H9 (cell line): ENCODE measurements around the gene PRKAG3. TPM values are rescaled to one million over a fixed set of nuclear protein-coding genes. Genes with fewer than 3 reads are reported as not detected.

Experiments
- DNase-seq: peaks from one replicate; pipeline ENCODE4 v3.0.0-alpha.2; 2017
- H2AFZ ChIP-seq: one replicate; pipeline ENCODE4 v1.6.1; 2013; ENCODE audit warnings: mild to moderate bottlenecking, low read length, control low read depth, moderate library complexity
- H2AK5ac ChIP-seq: 2 replicates; pipeline ENCODE4 v1.6.1; 2013; ENCODE audit warnings: low read length, control low read depth, mixed read lengths; ENCODE audit not compliant: insufficient read length
- H2BK120ac ChIP-seq: one replicate; pipeline ENCODE4 v1.6.1; 2013; ENCODE audit warnings: low read depth, mild to moderate bottlenecking, low read length, control low read depth, inconsistent platforms; ENCODE audit not compliant: poor library complexity, severe bottlenecking
- H2BK12ac ChIP-seq: 2 replicates; pipeline ENCODE4 v1.6.1; 2013; ENCODE audit warnings: low read length, control low read depth, mixed read lengths, low read depth; ENCODE audit not compliant: insufficient read length
- H2BK15ac ChIP-seq: 2 replicates; pipeline ENCODE4 v1.6.1; 2013; ENCODE audit warnings: low read depth, low read length, control low read depth
- H2BK20ac ChIP-seq: one replicate; pipeline ENCODE4 v1.6.1; 2013; ENCODE audit warnings: low read depth, mild to moderate bottlenecking, low read length, control low read depth, inconsistent platforms; ENCODE audit not compliant: poor library complexity, severe bottlenecking
- H2BK5ac ChIP-seq: 2 replicates; pipeline ENCODE4 v1.6.1; 2013; ENCODE audit warnings: low read length, control low read depth, mixed read lengths; ENCODE audit not compliant: insufficient read length
- H3K14ac ChIP-seq: 2 replicates; pipeline ENCODE4 v1.6.1; 2013; ENCODE audit warnings: low read length, control low read depth; ENCODE audit not compliant: insufficient read depth
- H3K18ac ChIP-seq: 2 replicates; pipeline ENCODE4 v1.6.1; 2013; ENCODE audit warnings: low read depth, mild to moderate bottlenecking, mixed read lengths, low read length, control low read depth; ENCODE audit not compliant: insufficient read length
- H3K23ac ChIP-seq: 2 replicates; pipeline ENCODE4 v1.6.1; 2013; ENCODE audit warnings: low read length, control low read depth, mixed read lengths, low read depth; ENCODE audit not compliant: insufficient read length
- H3K23me2 ChIP-seq: 2 replicates; pipeline ENCODE4 v1.6.1; 2013; ENCODE audit warnings: low read depth, mild to moderate bottlenecking, mixed read lengths, low read length, control low read depth; ENCODE audit not compliant: insufficient read length, poor library complexity, severe bottlenecking
- H3K27ac ChIP-seq: 2 replicates; pipeline ENCODE4 v1.5.1; 2013; ENCODE audit warnings: low read length, control low read depth, mixed read lengths, low read depth; ENCODE audit not compliant: insufficient read length
- H3K27me3 ChIP-seq: 2 replicates; pipeline ENCODE4 v1.6.1; 2013; ENCODE audit warnings: low read length, control low read depth, inconsistent platforms; ENCODE audit not compliant: insufficient read depth
- H3K4ac ChIP-seq: 2 replicates; pipeline ENCODE4 v1.6.1; 2013; ENCODE audit warnings: low read depth, mild to moderate bottlenecking, control low read depth, inconsistent platforms, low read length, moderate library complexity
- H3K4me1 ChIP-seq: 2 replicates; pipeline ENCODE4 v1.6.1; 2013; ENCODE audit warnings: low read length, control low read depth, inconsistent platforms; ENCODE audit not compliant: insufficient read depth
- H3K4me2 ChIP-seq: 2 replicates; pipeline ENCODE4 v1.6.1; 2013; ENCODE audit warnings: low read length, control low read depth, mixed read lengths; ENCODE audit not compliant: insufficient read length, insufficient read depth
- H3K56ac ChIP-seq: 2 replicates; pipeline ENCODE4 v1.6.1; 2013; ENCODE audit warnings: low read depth, mild to moderate bottlenecking, mixed read lengths, low read length, control low read depth; ENCODE audit not compliant: insufficient read length
- H3K79me1 ChIP-seq: 2 replicates; pipeline ENCODE4 v1.6.1; 2013; ENCODE audit warnings: low read depth, mild to moderate bottlenecking, moderate library complexity, low read length, control low read depth, inconsistent platforms; ENCODE audit not compliant: insufficient read depth, poor library complexity, severe bottlenecking
- H3K79me2 ChIP-seq: 2 replicates; pipeline ENCODE4 v1.6.1; 2013; ENCODE audit warnings: low read length, control low read depth, inconsistent platforms; ENCODE audit not compliant: insufficient read depth
- H3K9ac ChIP-seq: 2 replicates; pipeline ENCODE4 v1.6.1; 2013; ENCODE audit warnings: low read length, control low read depth, mixed read lengths; ENCODE audit not compliant: insufficient read length; ENCODE audit errors: extremely low read depth
- H3K9me3 ChIP-seq: one replicate; pipeline ENCODE4 v1.6.1; 2013; ENCODE audit warnings: low read depth, low read length, inconsistent platforms; ENCODE audit not compliant: control insufficient read depth
- H3T11ph ChIP-seq: one replicate; pipeline ENCODE4 v1.6.1; 2013; ENCODE audit warnings: mild to moderate bottlenecking, low read length, control low read depth, inconsistent platforms
- H4K20me1 ChIP-seq: one replicate; pipeline ENCODE4 v1.6.1; 2013; ENCODE audit not compliant: control insufficient read depth, insufficient read length, insufficient read depth
- H4K5ac ChIP-seq: 2 replicates; pipeline ENCODE4 v1.6.1; 2013; ENCODE audit warnings: low read depth, mild to moderate bottlenecking, mixed read lengths, low read length, control low read depth; ENCODE audit not compliant: insufficient read length
- H4K8ac ChIP-seq: replicated peaks from 2 replicates; pipeline ENCODE4 v1.6.1; 2013; ENCODE audit warnings: low read length, control low read depth, mixed read lengths, low read depth; ENCODE audit not compliant: insufficient read length
- H4K91ac ChIP-seq: 2 replicates; pipeline ENCODE4 v1.6.1; 2013; ENCODE audit warnings: low read depth, mild to moderate bottlenecking, moderate library complexity, mixed read lengths, low read length, control low read depth; ENCODE audit not compliant: insufficient read length
- H3K27ac Mint-ChIP-seq, 3 experiments: 2 replicates in 2 of 3; 3 replicates in 1 of 3; pipeline ENCODE4 v1.8.0; 2020 to 2021; ENCODE audit warnings: mixed read lengths in 3 of 3, mild to moderate bottlenecking in 1 of 3, moderate library complexity in 1 of 3
- H3K27me3 Mint-ChIP-seq: 2 replicates; pipeline ENCODE4 v1.8.0; 2021; ENCODE audit warnings: low read depth, mild to moderate bottlenecking, moderate library complexity, mixed read lengths
- H3K36me3 Mint-ChIP-seq, 3 experiments: 2 replicates in 2 of 3; 3 replicates in 1 of 3; pipeline ENCODE4 v1.8.0; 2020 to 2021; ENCODE audit warnings: low read depth in 3 of 3, mixed read lengths in 3 of 3; ENCODE audit not compliant: insufficient read depth in 1 of 3
- H3K4me1 Mint-ChIP-seq, 2 experiments: 2 replicates each; pipeline ENCODE4 v1.8.0; 2020; ENCODE audit warnings: mixed read lengths in 2 of 2
- H3K4me3 Mint-ChIP-seq, 2 experiments: 2 replicates in 1 of 2; 3 replicates in 1 of 2; pipeline ENCODE4 v1.8.0; 2020 to 2021; ENCODE audit warnings: mild to moderate bottlenecking in 2 of 2, mixed read lengths in 2 of 2, moderate library complexity in 1 of 2
- H3K9me3 Mint-ChIP-seq, 2 experiments: 2 replicates in 1 of 2; 3 replicates in 1 of 2; pipeline ENCODE4 v1.8.0; 2020; ENCODE audit warnings: mild to moderate bottlenecking in 2 of 2, mixed read lengths in 2 of 2, moderate library complexity in 1 of 2
- WGBS: extraction: QIAGEN DNeasy Blood & Tissue Kit; methylation state at CpG from one replicate; pipeline ENCODE4 v1.1.7; 2013; ENCODE audit warnings: missing lambda C conversion rate, low lambda C conversion rate, mixed read lengths; ENCODE audit not compliant: insufficient read length; ENCODE audit errors: extremely low coverage; 5-methylcytosine and 5-hydroxymethylcytosine counted together
- total RNA-seq: library from RNA; stranded (reverse); gene quantifications from 2 replicates; pipeline ENCODE4 v1.2.1, GENCODE V29; 2021
- TF ChIP-seq, protein P1 (sequence below): fragments of 200-600 bp; sonication (generic); conservative IDR thresholded peaks from 3 replicates; pipeline ENCODE4 v1.8.0; 2021; ENCODE audit warnings: antibody characterized with exemption, mild to moderate bottlenecking

PRKAG3 gene
- total RNA-seq, 1 experiment from 2014 or later = not detected

GRCh38 chr2:218827701-218828476 is 3.7 kb downstream of the PRKAG3 start:
- Histone ChIP-seq H2AK5ac (no peak overlapping the region), H3K56ac (no peak overlapping the region), H2BK15ac (no peak overlapping the region), H3T11ph (no peak overlapping the region), H3K4ac (no peak overlapping the region), H3K27me3 (no peaks in the 10 kb centered on the region), H4K91ac (no peak overlapping the region), H3K9ac (no peak overlapping the region), H3K4me2 (no peak overlapping the region), H3K14ac (no peak overlapping the region), H3K9me3 (no peaks in the 10 kb centered on the region), H2AFZ (no peak overlapping the region), H3K79me2 (no peaks in the 10 kb centered on the region), H3K4me1 (no peaks in the 10 kb centered on the region), H4K5ac (no peak overlapping the region), H3K23me2 (no peaks in the 10 kb centered on the region), H3K18ac (no peak overlapping the region), H2BK5ac (no peak overlapping the region), H2BK20ac (no peak overlapping the region), H3K23ac (no peak overlapping the region), H3K27ac (no peak overlapping the region), H2BK120ac (no peak overlapping the region), H4K8ac (no peak overlapping the region), H3K79me1 (no peaks in the 10 kb centered on the region), H2BK12ac (no peak overlapping the region), H4K20me1 (no peaks in the 10 kb centered on the region)
- Mint-ChIP-seq H3K4me3 (no peak overlapping the region), H3K4me1 (peaks cover under 1 to 5% of the 10 kb centered on the region in 2 experiments; a peak in 2 of 4 replicates), H3K36me3 (no peaks in the 10 kb centered on the region; a peak in 1 of 7 replicates), H3K9me3 (no peaks in the 10 kb centered on the region), H3K27ac (no peak overlapping the region), H3K27me3 (peaks cover 11% of the 10 kb centered on the region)
- DNase-seq = no peak
- no CpG with 5 or more reads among the region's 14 CpGs for WGBS
- TF ChIP-seq, protein P1, sequence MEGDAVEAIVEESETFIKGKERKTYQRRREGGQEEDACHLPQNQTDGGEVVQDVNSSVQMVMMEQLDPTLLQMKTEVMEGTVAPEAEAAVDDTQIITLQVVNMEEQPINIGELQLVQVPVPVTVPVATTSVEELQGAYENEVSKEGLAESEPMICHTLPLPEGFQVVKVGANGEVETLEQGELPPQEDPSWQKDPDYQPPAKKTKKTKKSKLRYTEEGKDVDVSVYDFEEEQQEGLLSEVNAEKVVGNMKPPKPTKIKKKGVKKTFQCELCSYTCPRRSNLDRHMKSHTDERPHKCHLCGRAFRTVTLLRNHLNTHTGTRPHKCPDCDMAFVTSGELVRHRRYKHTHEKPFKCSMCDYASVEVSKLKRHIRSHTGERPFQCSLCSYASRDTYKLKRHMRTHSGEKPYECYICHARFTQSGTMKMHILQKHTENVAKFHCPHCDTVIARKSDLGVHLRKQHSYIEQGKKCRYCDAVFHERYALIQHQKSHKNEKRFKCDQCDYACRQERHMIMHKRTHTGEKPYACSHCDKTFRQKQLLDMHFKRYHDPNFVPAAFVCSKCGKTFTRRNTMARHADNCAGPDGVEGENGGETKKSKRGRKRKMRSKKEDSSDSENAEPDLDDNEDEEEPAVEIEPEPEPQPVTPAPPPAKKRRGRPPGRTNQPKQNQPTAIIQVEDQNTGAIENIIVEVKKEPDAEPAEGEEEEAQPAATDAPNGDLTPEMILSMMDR = no peak
